BLaER1 (cell line): ENCODE results near the gene THSD1.
"Not testable (repeated sequence)": the region's sequence is repeated elsewhere in the genome, so short reads cannot be mapped to it uniquely, and the experiment has no call there.

ENCODE experiments used
- H3K27ac ChIP-seq: shearing (Covaris generic); formaldehyde crosslinking; 2 replicates; pipeline ENCODE4 v1.8.1; 2022
- H3K27me3 ChIP-seq: shearing (Covaris generic); formaldehyde crosslinking; 2 replicates; pipeline ENCODE4 v1.8.1; 2022
- H3K36me3 ChIP-seq: shearing (Covaris generic); formaldehyde crosslinking; 2 replicates; pipeline ENCODE4 v1.8.1; 2022
- H3K4me1 ChIP-seq: shearing (Covaris generic); formaldehyde crosslinking; 2 replicates; pipeline ENCODE4 v1.8.1; 2022
- H3K4me2 ChIP-seq: shearing (Covaris generic); formaldehyde crosslinking; 2 replicates; pipeline ENCODE4 v1.8.1; 2022
- H3K4me3 ChIP-seq: shearing (Covaris generic); formaldehyde crosslinking; 2 replicates; pipeline ENCODE4 v1.8.1; 2022
- H3K9ac ChIP-seq: shearing (Covaris generic); formaldehyde crosslinking; 2 replicates; pipeline ENCODE4 v1.8.1; 2022
- H3K9me3 ChIP-seq: shearing (Covaris generic); formaldehyde crosslinking; 2 replicates; pipeline ENCODE4 v1.8.1; 2022
- H4K20me1 ChIP-seq: shearing (Covaris generic); formaldehyde crosslinking; 2 replicates; pipeline ENCODE4 v1.8.1; 2022
- Cebpa-rat ChIP-seq: shearing (Covaris generic); IDR thresholded peaks from 2 replicates; pipeline ENCODE4 v1.8.1; 2022

The THSD1 gene

GRCh38 chr13:52366291-52366690 lies 39.7 kb downstream of the THSD1 start:
- Histone ChIP-seq H3K27ac (no peak overlapping the region), H3K4me1 (no peaks in the 10 kb centered on the region), H3K27me3 (no peaks in the 10 kb centered on the region), H3K4me2 (no peak overlapping the region), H3K4me3 (no peak overlapping the region), H3K36me3 (no peaks in the 10 kb centered on the region), H4K20me1 (no peaks in the 10 kb centered on the region), H3K9ac (no peak overlapping the region), H3K9me3 (no peaks in the 10 kb centered on the region)
- no peak for TF ChIP-seq Cebpa-rat

- H3K4me1 ChIP-seq, H3K27ac ChIP-seq, H3K9me3 ChIP-seq, H3K9ac ChIP-seq, H4K20me1 ChIP-seq, H3K4me3 ChIP-seq, H3K4me2 ChIP-seq, H3K27me3 ChIP-seq, H3K36me3 ChIP-seq: not testable (repeated sequence)
Observed at GRCh38 chr13:52362169-52362887, 43.6 kb downstream of the THSD1 start.

DNA sequence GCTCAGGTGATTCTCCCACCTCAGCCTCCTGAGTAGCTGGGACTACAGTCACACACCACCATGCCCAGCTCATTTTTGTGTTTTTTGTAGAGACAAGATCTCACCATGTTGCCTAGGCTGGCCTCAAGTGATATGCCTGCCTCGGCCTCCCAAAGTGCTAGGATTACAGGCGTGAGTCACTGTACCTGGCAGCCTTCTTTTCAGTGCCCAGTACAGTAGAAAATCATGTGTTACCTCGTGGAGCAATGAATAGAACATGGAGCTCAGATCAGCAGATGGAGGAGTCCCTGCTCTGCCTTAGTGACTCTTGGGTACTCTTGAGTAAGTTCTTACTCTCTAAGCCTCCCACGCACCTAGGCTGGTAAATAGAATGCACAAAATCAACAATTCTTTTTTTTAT lies 44.7 kb downstream of the THSD1 start:
- Histone ChIP-seq H3K27me3 (no peaks in the 10 kb centered on the region), H3K9ac (no peak overlapping the region), H3K4me3 (no peak overlapping the region), H3K4me2 (no peak overlapping the region), H3K4me1 (no peaks in the 10 kb centered on the region), H3K9me3 (no peaks in the 10 kb centered on the region), H3K27ac (no peak overlapping the region), H3K36me3 (no peaks in the 10 kb centered on the region), H4K20me1 (no peaks in the 10 kb centered on the region)
- TF ChIP-seq Cebpa-rat: no peak

DNA sequence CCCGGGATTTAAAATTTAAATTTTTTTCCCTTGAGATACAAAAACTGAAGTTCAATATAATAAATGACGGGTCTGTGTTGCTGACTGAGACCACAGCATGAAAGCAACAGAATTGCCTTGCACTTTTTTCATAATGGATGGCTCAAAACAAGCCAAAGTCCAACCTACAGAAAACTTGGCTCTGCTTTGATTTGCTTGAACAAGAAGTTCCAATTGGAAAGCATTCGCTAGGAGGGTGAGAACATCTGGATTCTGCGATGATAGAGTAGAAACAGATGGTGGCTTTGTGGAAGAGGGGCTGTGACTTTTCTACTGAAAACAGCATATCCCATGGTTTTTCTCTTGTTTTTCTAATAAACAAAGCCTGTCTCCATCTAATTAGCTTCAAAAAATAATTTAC lies 46.4 kb downstream of the THSD1 start:
- TF ChIP-seq Cebpa-rat: no peak
- no peaks in the 10 kb centered on the region for H3K9me3 ChIP-seq
- no peak overlapping the region for H3K4me3 ChIP-seq
- H3K9ac ChIP-seq: no peak overlapping the region
- H3K36me3 ChIP-seq: no peaks in the 10 kb centered on the region
- no peaks in the 10 kb centered on the region for H4K20me1 ChIP-seq
- no peak overlapping the region for H3K4me2 ChIP-seq
- H3K4me1 ChIP-seq: no peaks in the 10 kb centered on the region
- no peak overlapping the region for H3K27ac ChIP-seq
- no peaks in the 10 kb centered on the region for H3K27me3 ChIP-seq

GRCh38 chr13:52356327-52356726 lies 49.6 kb downstream of the THSD1 start:
- H3K27ac ChIP-seq: no peak overlapping the region
- no peaks in the 10 kb centered on the region for H4K20me1 ChIP-seq
- H3K9me3 ChIP-seq: no peaks in the 10 kb centered on the region
- no peak for TF ChIP-seq Cebpa-rat
- no peak overlapping the region for H3K9ac ChIP-seq
- no peak overlapping the region for H3K4me2 ChIP-seq
- H3K4me1 ChIP-seq: no peaks in the 10 kb centered on the region
- no peak overlapping the region for H3K4me3 ChIP-seq
- H3K36me3 ChIP-seq: no peaks in the 10 kb centered on the region
- H3K27me3 ChIP-seq: no peaks in the 10 kb centered on the region

DNA sequence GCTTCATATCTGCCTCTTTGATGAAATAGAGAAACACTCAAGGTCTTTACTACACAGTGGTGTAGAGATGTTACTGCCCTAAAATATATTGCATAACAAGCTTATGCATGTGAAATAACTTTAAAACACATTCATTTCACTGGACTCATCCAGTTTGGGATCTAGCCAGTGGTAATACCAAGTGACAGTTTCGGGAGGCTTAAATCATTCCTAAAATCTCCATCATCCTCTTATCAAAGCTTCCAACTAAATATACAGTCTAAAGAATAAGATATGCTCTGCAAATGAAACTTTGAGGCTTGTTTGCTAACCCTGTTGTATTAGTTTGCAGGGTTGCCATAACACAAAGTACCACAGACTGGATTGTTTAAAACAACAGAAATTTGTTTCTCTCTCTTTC lies 52.8 kb downstream of the THSD1 start:
- Histone ChIP-seq H3K36me3 (no peaks in the 10 kb centered on the region), H3K27ac (no peak overlapping the region), H3K9me3 (peaks cover 7% of the 10 kb centered on the region; the same call in 1 of the 2 replicates), H3K4me2 (no peak overlapping the region), H4K20me1 (no peaks in the 10 kb centered on the region), H3K4me1 (no peaks in the 10 kb centered on the region), H3K27me3 (no peaks in the 10 kb centered on the region), H3K9ac (no peak overlapping the region), H3K4me3 (no peak overlapping the region)
- no peak for TF ChIP-seq Cebpa-rat

- TF ChIP-seq Cebpa-rat: no peak
- Histone ChIP-seq H3K9me3 (peaks cover 7% of the 10 kb centered on the region; the same call in 1 of the 2 replicates), H4K20me1 (no peaks in the 10 kb centered on the region), H3K4me1 (no peaks in the 10 kb centered on the region), H3K4me2 (no peak overlapping the region), H3K36me3 (no peaks in the 10 kb centered on the region), H3K27ac (no peak overlapping the region), H3K4me3 (no peak overlapping the region), H3K27me3 (no peaks in the 10 kb centered on the region), H3K9ac (no peak overlapping the region)
Observed at GRCh38 chr13:52348983-52349780, 56.8 kb downstream of the THSD1 start.

DNA sequence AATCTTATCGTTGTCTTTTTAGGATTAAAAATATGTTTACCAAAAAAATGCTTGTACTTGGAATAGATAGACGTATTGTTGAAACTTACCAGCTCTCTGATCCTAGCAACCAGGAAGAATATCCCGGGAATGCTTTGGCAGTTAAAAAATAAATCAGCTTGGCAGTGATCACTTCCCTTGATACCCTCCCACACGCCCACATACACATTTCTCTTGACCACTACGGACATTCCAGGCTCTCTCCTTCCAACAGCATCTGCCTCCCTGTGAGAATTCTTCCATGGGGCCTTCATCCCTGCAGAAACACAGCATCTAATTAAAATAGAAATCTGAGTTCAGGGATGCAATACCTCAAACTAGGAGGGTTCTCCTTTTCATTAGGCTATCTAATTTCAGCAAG lies 57.9 kb downstream of the THSD1 start:
- no peak overlapping the region for H3K4me2 ChIP-seq
- peaks cover 7% of the 10 kb centered on the region; the same call in 1 of the 2 replicates for H3K9me3 ChIP-seq
- no peak overlapping the region for H3K27ac ChIP-seq
- H3K9ac ChIP-seq: no peak overlapping the region
- no peaks in the 10 kb centered on the region for H3K27me3 ChIP-seq
- no peaks in the 10 kb centered on the region for H3K36me3 ChIP-seq
- TF ChIP-seq Cebpa-rat: no peak
- no peaks in the 10 kb centered on the region for H4K20me1 ChIP-seq
- H3K4me3 ChIP-seq: no peak overlapping the region
- H3K4me1 ChIP-seq: no peaks in the 10 kb centered on the region

DNA sequence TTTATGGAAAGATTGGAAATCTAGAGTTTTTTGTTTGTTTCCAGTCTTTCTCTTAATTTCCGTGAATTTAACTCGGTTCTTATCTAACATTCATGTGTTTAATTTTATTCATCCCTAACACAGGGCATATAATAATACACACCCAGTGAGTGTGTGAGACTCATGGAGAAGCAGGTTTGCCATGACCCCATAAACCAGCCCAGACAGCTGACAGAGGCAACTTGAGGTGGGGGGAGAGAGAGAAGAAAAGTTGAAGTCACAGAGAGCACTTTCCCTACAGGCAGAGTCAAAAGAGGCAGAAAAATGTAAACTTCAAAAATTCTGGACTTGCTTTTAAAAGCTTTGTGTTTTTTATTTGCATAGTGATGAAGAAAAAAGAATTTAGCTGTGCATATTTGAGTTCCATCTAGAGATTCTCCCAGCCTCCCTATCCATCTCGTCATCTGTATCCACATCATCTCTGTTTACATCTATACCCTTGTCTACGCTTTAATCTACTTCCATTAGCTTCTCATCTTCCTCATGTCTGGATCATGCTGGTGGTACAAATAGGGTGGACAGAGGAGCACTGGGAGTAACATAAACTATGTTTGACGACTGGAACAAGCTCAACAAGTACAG lies 60.2 kb downstream of the THSD1 start:
- H3K4me3 ChIP-seq: no peak overlapping the region
- no peaks in the 10 kb centered on the region for H4K20me1 ChIP-seq
- H3K27ac ChIP-seq: no peak overlapping the region
- no peaks in the 10 kb centered on the region for H3K27me3 ChIP-seq
- H3K9ac ChIP-seq: no peak overlapping the region
- peaks cover 3% of the 10 kb centered on the region; the same call in 1 of the 2 replicates for H3K9me3 ChIP-seq
- H3K4me1 ChIP-seq: no peaks in the 10 kb centered on the region
- H3K36me3 ChIP-seq: no peaks in the 10 kb centered on the region
- H3K4me2 ChIP-seq: no peak overlapping the region
- TF ChIP-seq Cebpa-rat: no peak

DNA sequence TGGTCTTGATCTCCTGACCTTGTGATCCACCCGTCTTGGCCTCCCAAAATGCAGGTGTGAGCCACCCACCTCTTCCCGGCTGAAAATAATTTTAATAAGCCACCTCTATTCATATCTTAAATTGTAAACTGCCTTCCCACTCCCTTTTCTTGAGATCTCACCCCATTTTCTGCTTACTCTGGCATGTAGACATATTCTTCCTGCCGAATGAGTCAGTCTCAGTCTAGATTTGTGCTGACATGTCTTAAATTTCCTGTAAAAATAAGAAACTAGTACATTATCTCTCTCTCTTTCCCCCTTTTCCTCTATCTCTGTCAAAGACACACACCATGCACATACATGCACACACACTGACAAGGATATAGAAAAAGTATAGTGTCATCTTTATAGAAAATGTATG lies 60.9 kb downstream of the THSD1 start:
- Histone ChIP-seq H3K4me1 (no peaks in the 10 kb centered on the region), H3K9me3 (no peaks in the 10 kb centered on the region), H4K20me1 (no peaks in the 10 kb centered on the region), H3K27ac (no peak overlapping the region), H3K4me2 (no peak overlapping the region), H3K36me3 (no peaks in the 10 kb centered on the region), H3K4me3 (no peak overlapping the region), H3K27me3 (no peaks in the 10 kb centered on the region), H3K9ac (no peak overlapping the region)
- no peak for TF ChIP-seq Cebpa-rat
